Stimulated activated CD4-positive, alpha-beta T cell treated with anti-CD3 and anti-CD28 coated beads, Interleukin-15, amount 100 ng/mL, for 48 hours (primary cell): ENCODE measurements around the gene MDH1B.
"Not testable (repeated sequence)": the region's sequence is repeated elsewhere in the genome, so short reads cannot be mapped to it uniquely, and the experiment has no call there.

Experiments used
- DNase-seq, 2 donors: peaks; one replicate each; pipeline ENCODE4 v3.0.0-alpha.2; 2020; ENCODE audit warnings: low read depth in 2 of 2

The MDH1B gene

GRCh38 chr2:206765242-206766056 lies at the start of gene MDH1B, which contains the start of gene FASTKD2:
Gene MDH1B (minus strand): TSS chr2:206765328. CDS start chr2:206765271, 57 bp downstream.
Gene FASTKD2 (plus strand): TSS chr2:206765606. CDS start chr2:206766694, 1,088 bp downstream.
- peak; percentile 81 to 82 for DNase-seq

GRCh38 chr2:206814498-206814897 lies 49.4 kb upstream of the MDH1B start:
- DNase-seq: no peak

- not testable (repeated sequence) for DNase-seq
Observed at GRCh38 chr2:206812471-206812870, 47.3 kb upstream of the MDH1B start.

- DNase-seq: not testable (repeated sequence)
Observed at GRCh38 chr2:206807624-206808023, 42.5 kb upstream of the MDH1B start.

GRCh38 chr2:206805887-206806607 lies 40.9 kb upstream of the MDH1B start:
- no peak for DNase-seq

GRCh38 chr2:206804326-206804725 lies 39.2 kb upstream of the MDH1B start:
- DNase-seq: no peak

GRCh38 chr2:206802654-206803514 lies 37.8 kb upstream of the MDH1B start:
- DNase-seq: no peak

GRCh38 chr2:206801418-206802189 lies 36.5 kb upstream of the MDH1B start:
- DNase-seq: no peak

- peak in 1 of 2 donors; percentile 14 for DNase-seq
Observed at GRCh38 chr2:206800506-206801417, 35.6 kb upstream of the MDH1B start.

GRCh38 chr2:206799083-206799482 lies 34.0 kb upstream of the MDH1B start:
- no peak for DNase-seq

- DNase-seq: no peak
Observed at GRCh38 chr2:206798000-206798399, 32.9 kb upstream of the MDH1B start.

GRCh38 chr2:206797376-206797775 lies 32.2 kb upstream of the MDH1B start:
- DNase-seq: no peak

- no peak for DNase-seq
Observed at GRCh38 chr2:206792645-206793044, 27.5 kb upstream of the MDH1B start.

GRCh38 chr2:206790311-206790935 lies 25.3 kb upstream of the MDH1B start:
- no peak for DNase-seq

GRCh38 chr2:206784559-206785353 lies 19.6 kb upstream of the MDH1B start:
- DNase-seq: no peak

- no peak for DNase-seq
Observed at GRCh38 chr2:206783718-206784117, 18.6 kb upstream of the MDH1B start.

- no peak for DNase-seq
Observed at GRCh38 chr2:206780671-206781070, 15.5 kb upstream of the MDH1B start.

- no peak for DNase-seq
Observed at GRCh38 chr2:206776432-206776831, 11.3 kb upstream of the MDH1B start.

- DNase-seq: no peak
Observed at GRCh38 chr2:206774871-206775270, 9.7 kb upstream of the MDH1B start.
